GM23338 (cell line): ENCODE results near the gene PTCD3. TPM values are rescaled to one million over a fixed set of nuclear protein-coding genes. Genes with fewer than 3 reads are reported as not detected.

Experiments used
- ATAC-seq: fragments of 200-7000 bp; cut with Tn5 transposase; 3 replicates; pipeline ENCODE4 v1.9.1; 2020
- DNase-seq: peaks from one replicate; pipeline ENCODE4 v3.0.0-alpha.2; 2015; ENCODE audit warnings: low spot score
- H2AFZ ChIP-seq: fragments of 200-600 bp; sonication (generic); 2 replicates; pipeline ENCODE4 v1.8.0; 2016; ENCODE audit warnings: antibody characterized with exemption, mild to moderate bottlenecking, moderate library complexity
- H3F3A ChIP-seq: fragments of 200-600 bp; sonication (generic); replicated peaks from 2 replicates; pipeline ENCODE4 v1.8.0; 2017; ENCODE audit warnings: antibody characterized with exemption, mixed run types, low read depth
- H3K27ac ChIP-seq: fragments of 200-600 bp; sonication (generic); 2 replicates; pipeline ENCODE4 v1.6.1; 2016; ENCODE audit warnings: low read depth
- H3K27me3 ChIP-seq: fragments of 200-600 bp; sonication (generic); 2 replicates; pipeline ENCODE4 v1.8.0; 2016; ENCODE audit warnings: mild to moderate bottlenecking, mixed run types, moderate library complexity; ENCODE audit not compliant: insufficient read depth
- H3K36me3 ChIP-seq: fragments of 200-600 bp; sonication (generic); 2 replicates; pipeline ENCODE4 v1.8.0; 2016; ENCODE audit warnings: mild to moderate bottlenecking; ENCODE audit not compliant: insufficient read depth
- H3K4me1 ChIP-seq: fragments of 200-600 bp; sonication (generic); 2 replicates; pipeline ENCODE4 v1.8.0; 2016; ENCODE audit warnings: mild to moderate bottlenecking, moderate library complexity; ENCODE audit not compliant: insufficient read depth
- H3K4me2 ChIP-seq: fragments of 200-600 bp; sonication (generic); 2 replicates; pipeline ENCODE4 v1.7.1; 2017; ENCODE audit warnings: mixed run types
- H3K4me3 ChIP-seq: fragments of 200-600 bp; sonication (generic); 2 replicates; pipeline ENCODE4 v1.6.1; 2016; ENCODE audit warnings: mixed run types
- H3K79me2 ChIP-seq: fragments of 200-600 bp; sonication (generic); replicated peaks from 2 replicates; pipeline ENCODE4 v1.8.0; 2017; ENCODE audit warnings: mild to moderate bottlenecking; ENCODE audit not compliant: insufficient read depth
- H3K9me2 ChIP-seq: fragments of 200-600 bp; sonication (generic); 2 replicates; pipeline ENCODE4 v1.8.0; 2017; ENCODE audit not compliant: insufficient read depth
- H4K20me1 ChIP-seq: fragments of 200-600 bp; sonication (generic); replicated peaks from 2 replicates; pipeline ENCODE4 v1.8.0; 2017; ENCODE audit warnings: mild to moderate bottlenecking; ENCODE audit not compliant: insufficient read depth
- H3K27ac Mint-ChIP-seq: 2 replicates; pipeline ENCODE4 v1.8.0; 2020; ENCODE audit warnings: inconsistent platforms, mild to moderate bottlenecking, moderate library complexity, mixed read lengths
- H3K27me3 Mint-ChIP-seq: 3 replicates; pipeline ENCODE4 v1.8.0; 2022; ENCODE audit warnings: low read depth, mild to moderate bottlenecking, moderate library complexity, mixed read lengths, inconsistent platforms; ENCODE audit not compliant: insufficient read depth, poor library complexity
- H3K36me3 Mint-ChIP-seq: 3 replicates; pipeline ENCODE4 v1.8.0; 2021; ENCODE audit warnings: low read depth, mild to moderate bottlenecking, inconsistent platforms, moderate library complexity, mixed read lengths
- H3K4me1 Mint-ChIP-seq: 3 replicates; pipeline ENCODE4 v1.8.0; 2020; ENCODE audit warnings: mild to moderate bottlenecking, inconsistent platforms, mixed read lengths
- H3K4me3 Mint-ChIP-seq: 3 replicates; pipeline ENCODE4 v1.8.0; 2021; ENCODE audit warnings: moderate library complexity, mild to moderate bottlenecking, inconsistent platforms, mixed read lengths
- H3K9me3 Mint-ChIP-seq: 3 replicates; pipeline ENCODE4 v1.8.0; 2020; ENCODE audit warnings: moderate library complexity, mild to moderate bottlenecking, inconsistent platforms, mixed read lengths
- EZH2phosphoT487 ChIP-seq: fragments of 200-600 bp; sonication (generic); IDR thresholded peaks from one replicate; pipeline ENCODE4 v1.8.1; 2018; ENCODE audit warnings: antibody characterized with exemption; ENCODE audit not compliant: unreplicated experiment
- JUNB ChIP-seq: IDR thresholded peaks from one replicate; pipeline ENCODE4 v1.6.1; 2016; ENCODE audit warnings: antibody characterized with exemption; ENCODE audit not compliant: unreplicated experiment
- NANOG ChIP-seq: IDR thresholded peaks from 2 replicates; pipeline ENCODE4 v1.6.1; 2016; ENCODE audit warnings: antibody characterized with exemption, borderline replicate concordance
- STAT1 ChIP-seq: IDR thresholded peaks from one replicate; pipeline ENCODE4 v1.6.1; 2016; ENCODE audit warnings: antibody characterized with exemption; ENCODE audit not compliant: unreplicated experiment
- ZNF114 ChIP-seq: fragments of 250-450 bp; sonication (Bioruptor Pico); IDR thresholded peaks from 2 replicates; pipeline ENCODE4 v1.5.0; 2020; ENCODE audit warnings: mild to moderate bottlenecking, moderate library complexity
- ZNF331 ChIP-seq: fragments of 250-450 bp; sonication (Bioruptor Pico); IDR thresholded peaks from 2 replicates; pipeline ENCODE4 v1.5.0; 2020; ENCODE audit warnings: low read depth, mild to moderate bottlenecking, moderate library complexity
- polyA plus RNA-seq: library from polyadenylated mRNA; unstranded; fragments of >200 nt; fragmentation: Nextera tagmentation; extraction: Ambion mirVana; gene quantifications from 2 replicates; pipeline ENCODE4 v1.2.1, GENCODE V29; 2016
- total RNA-seq: library from RNA; depleted of rRNA; stranded (reverse); fragments of >200 nt; shearing (Covaris generic); gene quantifications from 2 replicates; pipeline ENCODE4 v1.2.3, GENCODE V29; 2014
- TF ChIP-seq, protein P1 (sequence below): fragments of 250-450 bp; sonication (Bioruptor Pico); IDR thresholded peaks from 2 replicates; pipeline ENCODE4 v1.5.0; 2020; ENCODE audit warnings: mild to moderate bottlenecking, moderate library complexity
- TF ChIP-seq, protein P2 (sequence below), 2 experiments: fragments of 200-600 bp in 1 of 2; sonication (generic) in 1 of 2; conservative IDR thresholded peaks; 2 replicates each; pipeline versions ENCODE4 v1.5.1 to v1.6.1; 2016 to 2017; ENCODE audit warnings: antibody characterized with exemption in 2 of 2, low read depth in 2 of 2, mild to moderate bottlenecking in 2 of 2, moderate library complexity in 1 of 2
- TF ChIP-seq, protein P3 (sequence below): IDR thresholded peaks from one replicate; pipeline ENCODE4 v1.6.1; 2018; ENCODE audit warnings: antibody characterized with exemption; ENCODE audit not compliant: unreplicated experiment

The PTCD3 gene
- total and polyA plus RNA-seq, 2 experiments from 2014 or later = 140 to 223 TPM

DNA sequence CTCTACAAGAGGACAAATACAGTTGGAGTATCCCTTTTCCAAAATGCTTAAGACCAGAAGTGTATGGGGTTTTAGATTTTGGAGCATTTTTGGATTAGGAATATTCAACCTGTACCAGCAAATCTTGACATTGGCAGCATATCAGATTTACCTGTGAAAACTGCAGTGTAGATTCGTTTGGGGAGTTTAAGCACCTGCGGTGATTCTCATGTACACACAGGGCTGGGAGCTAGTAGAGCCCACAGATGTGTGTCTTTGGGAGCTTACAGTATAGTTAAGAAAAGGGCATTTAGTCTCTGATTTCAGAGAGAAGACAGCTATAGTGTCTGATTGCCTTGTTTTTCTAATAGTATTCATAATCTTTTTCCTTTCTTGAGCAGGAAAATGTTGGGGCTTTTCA is 30.1 kb downstream of the PTCD3 start:
- peaks cover 95% of the 10 kb centered on the region for H3K36me3 Mint-ChIP-seq
- no peaks in the 10 kb centered on the region for H3K27me3 ChIP-seq

DNA sequence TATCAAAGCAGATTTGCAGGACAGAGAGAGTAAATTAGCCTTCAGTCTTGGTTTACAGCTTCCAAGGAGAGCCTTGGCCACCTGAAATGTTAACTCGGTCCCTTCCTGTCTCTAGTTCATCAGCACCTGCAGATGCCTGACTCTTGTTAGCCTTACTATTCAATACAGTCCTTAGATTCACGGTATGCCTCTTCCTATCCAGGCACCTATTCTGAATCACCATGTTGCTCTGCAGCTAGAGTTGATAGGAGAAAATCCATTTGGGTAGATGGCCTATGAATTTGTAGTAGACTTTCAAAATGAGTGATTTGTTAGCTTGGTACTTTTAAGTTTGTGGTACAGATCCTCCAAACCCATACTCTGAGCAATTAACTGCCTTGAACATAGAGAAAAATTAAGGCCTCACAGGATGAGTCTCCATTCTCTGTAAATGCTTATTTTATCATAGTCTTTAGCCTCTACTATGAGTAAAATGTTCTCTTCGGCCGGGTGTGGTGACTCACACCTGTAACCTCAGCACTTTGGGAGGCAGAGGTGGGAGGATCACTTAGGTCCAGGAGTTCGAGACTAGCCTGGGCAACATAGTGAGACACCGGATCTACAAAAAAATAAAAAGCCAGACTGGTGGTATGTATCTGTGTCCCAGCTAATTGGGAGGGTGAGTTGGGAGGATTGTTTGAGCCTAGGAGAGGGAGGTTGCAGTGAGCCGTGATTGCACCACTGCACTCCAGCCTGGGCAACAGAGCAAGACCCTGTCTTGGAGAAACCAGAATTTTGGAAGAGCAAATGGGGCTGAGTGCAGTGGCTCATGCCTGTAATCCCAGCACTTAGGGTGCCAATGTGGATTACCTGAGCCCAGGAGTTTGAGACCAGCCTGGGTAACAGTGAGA is 32.9 kb downstream of the PTCD3 start:
- Mint-ChIP-seq H3K4me3 (no peak overlapping the region), H3K27ac (no peak overlapping the region), H3K4me1 (peaks cover 5% of the 10 kb centered on the region; the same call in 1 of the 3 replicates), H3K36me3 (peaks cover 84% of the 10 kb centered on the region), H3K9me3 (no peaks in the 10 kb centered on the region), H3K27me3 (peaks cover 10% of the 10 kb centered on the region)
- no peaks in the 10 kb centered on the region for H3K27me3 ChIP-seq
- H3F3A ChIP-seq = peaks cover 13% of the 10 kb centered on the region
- H3K4me2 ChIP-seq = no peak overlapping the region
- peaks cover 54% of the 10 kb centered on the region for H3K36me3 ChIP-seq
- H4K20me1 ChIP-seq = peaks cover 11% of the 10 kb centered on the region
- no peak for ATAC-seq
- no peak overlapping the region for H3K27ac ChIP-seq
- no peak overlapping the region for H2AFZ ChIP-seq
- DNase-seq = no peak
- H3K9me2 ChIP-seq = no peaks in the 10 kb centered on the region
- H3K4me3 ChIP-seq = no peak overlapping the region
- H3K4me1 ChIP-seq = no peaks in the 10 kb centered on the region
- no peaks in the 10 kb centered on the region for H3K79me2 ChIP-seq
- TF ChIP-seq EZH2phosphoT487 = no peak
- no peak for TF ChIP-seq ZNF114 (CRISPR knock-in tag)
- TF ChIP-seq, protein P1, sequence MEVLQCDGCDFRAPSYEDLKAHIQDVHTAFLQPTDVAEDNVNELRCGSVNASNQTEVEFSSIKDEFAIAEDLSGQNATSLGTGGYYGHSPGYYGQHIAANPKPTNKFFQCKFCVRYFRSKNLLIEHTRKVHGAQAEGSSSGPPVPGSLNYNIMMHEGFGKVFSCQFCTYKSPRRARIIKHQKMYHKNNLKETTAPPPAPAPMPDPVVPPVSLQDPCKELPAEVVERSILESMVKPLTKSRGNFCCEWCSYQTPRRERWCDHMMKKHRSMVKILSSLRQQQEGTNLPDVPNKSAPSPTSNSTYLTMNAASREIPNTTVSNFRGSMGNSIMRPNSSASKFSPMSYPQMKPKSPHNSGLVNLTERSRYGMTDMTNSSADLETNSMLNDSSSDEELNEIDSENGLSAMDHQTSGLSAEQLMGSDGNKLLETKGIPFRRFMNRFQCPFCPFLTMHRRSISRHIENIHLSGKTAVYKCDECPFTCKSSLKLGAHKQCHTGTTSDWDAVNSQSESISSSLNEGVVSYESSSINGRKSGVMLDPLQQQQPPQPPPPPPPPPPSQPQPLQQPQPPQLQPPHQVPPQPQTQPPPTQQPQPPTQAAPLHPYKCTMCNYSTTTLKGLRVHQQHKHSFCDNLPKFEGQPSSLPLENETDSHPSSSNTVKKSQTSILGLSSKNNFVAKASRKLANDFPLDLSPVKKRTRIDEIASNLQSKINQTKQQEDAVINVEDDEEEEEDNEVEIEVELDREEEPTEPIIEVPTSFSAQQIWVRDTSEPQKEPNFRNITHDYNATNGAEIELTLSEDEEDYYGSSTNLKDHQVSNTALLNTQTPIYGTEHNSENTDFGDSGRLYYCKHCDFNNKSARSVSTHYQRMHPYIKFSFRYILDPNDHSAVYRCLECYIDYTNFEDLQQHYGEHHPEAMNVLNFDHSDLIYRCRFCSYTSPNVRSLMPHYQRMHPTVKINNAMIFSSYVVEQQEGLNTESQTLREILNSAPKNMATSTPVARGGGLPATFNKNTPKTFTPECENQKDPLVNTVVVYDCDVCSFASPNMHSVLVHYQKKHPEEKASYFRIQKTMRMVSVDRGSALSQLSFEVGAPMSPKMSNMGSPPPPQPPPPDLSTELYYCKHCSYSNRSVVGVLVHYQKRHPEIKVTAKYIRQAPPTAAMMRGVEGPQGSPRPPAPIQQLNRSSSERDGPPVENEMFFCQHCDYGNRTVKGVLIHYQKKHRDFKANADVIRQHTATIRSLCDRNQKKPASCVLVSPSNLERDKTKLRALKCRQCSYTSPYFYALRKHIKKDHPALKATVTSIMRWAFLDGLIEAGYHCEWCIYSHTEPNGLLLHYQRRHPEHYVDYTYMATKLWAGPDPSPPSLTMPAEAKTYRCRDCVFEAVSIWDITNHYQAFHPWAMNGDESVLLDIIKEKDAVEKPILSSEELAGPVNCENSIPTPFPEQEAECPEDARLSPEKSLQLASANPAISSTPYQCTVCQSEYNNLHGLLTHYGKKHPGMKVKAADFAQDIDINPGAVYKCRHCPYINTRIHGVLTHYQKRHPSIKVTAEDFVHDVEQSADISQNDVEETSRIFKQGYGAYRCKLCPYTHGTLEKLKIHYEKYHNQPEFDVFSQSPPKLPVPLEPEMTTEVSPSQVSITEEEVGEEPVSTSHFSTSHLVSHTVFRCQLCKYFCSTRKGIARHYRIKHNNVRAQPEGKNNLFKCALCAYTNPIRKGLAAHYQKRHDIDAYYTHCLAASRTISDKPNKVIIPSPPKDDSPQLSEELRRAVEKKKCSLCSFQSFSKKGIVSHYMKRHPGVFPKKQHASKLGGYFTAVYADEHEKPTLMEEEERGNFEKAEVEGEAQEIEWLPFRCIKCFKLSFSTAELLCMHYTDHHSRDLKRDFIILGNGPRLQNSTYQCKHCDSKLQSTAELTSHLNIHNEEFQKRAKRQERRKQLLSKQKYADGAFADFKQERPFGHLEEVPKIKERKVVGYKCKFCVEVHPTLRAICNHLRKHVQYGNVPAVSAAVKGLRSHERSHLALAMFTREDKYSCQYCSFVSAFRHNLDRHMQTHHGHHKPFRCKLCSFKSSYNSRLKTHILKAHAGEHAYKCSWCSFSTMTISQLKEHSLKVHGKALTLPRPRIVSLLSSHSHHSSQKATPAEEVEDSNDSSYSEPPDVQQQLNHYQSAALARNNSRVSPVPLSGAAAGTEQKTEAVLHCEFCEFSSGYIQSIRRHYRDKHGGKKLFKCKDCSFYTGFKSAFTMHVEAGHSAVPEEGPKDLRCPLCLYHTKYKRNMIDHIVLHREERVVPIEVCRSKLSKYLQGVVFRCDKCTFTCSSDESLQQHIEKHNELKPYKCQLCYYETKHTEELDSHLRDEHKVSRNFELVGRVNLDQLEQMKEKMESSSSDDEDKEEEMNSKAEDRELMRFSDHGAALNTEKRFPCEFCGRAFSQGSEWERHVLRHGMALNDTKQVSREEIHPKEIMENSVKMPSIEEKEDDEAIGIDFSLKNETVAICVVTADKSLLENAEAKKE (CRISPR knock-in tag) = no peak
- TF ChIP-seq, protein P2, sequence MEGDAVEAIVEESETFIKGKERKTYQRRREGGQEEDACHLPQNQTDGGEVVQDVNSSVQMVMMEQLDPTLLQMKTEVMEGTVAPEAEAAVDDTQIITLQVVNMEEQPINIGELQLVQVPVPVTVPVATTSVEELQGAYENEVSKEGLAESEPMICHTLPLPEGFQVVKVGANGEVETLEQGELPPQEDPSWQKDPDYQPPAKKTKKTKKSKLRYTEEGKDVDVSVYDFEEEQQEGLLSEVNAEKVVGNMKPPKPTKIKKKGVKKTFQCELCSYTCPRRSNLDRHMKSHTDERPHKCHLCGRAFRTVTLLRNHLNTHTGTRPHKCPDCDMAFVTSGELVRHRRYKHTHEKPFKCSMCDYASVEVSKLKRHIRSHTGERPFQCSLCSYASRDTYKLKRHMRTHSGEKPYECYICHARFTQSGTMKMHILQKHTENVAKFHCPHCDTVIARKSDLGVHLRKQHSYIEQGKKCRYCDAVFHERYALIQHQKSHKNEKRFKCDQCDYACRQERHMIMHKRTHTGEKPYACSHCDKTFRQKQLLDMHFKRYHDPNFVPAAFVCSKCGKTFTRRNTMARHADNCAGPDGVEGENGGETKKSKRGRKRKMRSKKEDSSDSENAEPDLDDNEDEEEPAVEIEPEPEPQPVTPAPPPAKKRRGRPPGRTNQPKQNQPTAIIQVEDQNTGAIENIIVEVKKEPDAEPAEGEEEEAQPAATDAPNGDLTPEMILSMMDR (conservative IDR thresholded peaks at IDR 0.05; ENCODE audit: low read depth in 2 of 2) = no peak
- TF ChIP-seq, protein P3, sequence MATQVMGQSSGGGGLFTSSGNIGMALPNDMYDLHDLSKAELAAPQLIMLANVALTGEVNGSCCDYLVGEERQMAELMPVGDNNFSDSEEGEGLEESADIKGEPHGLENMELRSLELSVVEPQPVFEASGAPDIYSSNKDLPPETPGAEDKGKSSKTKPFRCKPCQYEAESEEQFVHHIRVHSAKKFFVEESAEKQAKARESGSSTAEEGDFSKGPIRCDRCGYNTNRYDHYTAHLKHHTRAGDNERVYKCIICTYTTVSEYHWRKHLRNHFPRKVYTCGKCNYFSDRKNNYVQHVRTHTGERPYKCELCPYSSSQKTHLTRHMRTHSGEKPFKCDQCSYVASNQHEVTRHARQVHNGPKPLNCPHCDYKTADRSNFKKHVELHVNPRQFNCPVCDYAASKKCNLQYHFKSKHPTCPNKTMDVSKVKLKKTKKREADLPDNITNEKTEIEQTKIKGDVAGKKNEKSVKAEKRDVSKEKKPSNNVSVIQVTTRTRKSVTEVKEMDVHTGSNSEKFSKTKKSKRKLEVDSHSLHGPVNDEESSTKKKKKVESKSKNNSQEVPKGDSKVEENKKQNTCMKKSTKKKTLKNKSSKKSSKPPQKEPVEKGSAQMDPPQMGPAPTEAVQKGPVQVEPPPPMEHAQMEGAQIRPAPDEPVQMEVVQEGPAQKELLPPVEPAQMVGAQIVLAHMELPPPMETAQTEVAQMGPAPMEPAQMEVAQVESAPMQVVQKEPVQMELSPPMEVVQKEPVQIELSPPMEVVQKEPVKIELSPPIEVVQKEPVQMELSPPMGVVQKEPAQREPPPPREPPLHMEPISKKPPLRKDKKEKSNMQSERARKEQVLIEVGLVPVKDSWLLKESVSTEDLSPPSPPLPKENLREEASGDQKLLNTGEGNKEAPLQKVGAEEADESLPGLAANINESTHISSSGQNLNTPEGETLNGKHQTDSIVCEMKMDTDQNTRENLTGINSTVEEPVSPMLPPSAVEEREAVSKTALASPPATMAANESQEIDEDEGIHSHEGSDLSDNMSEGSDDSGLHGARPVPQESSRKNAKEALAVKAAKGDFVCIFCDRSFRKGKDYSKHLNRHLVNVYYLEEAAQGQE = no peak

More for the DNA sequence above, 30.1 kb downstream of the PTCD3 start:
- Histone ChIP-seq H3K4me2 (no peak overlapping the region), H3K36me3 (peaks cover 82% of the 10 kb centered on the region), H3K9me2 (no peaks in the 10 kb centered on the region), H2AFZ (no peak overlapping the region), H3K79me2 (no peaks in the 10 kb centered on the region), H4K20me1 (peaks cover 17% of the 10 kb centered on the region), H3K4me3 (no peak overlapping the region), H3F3A (peaks cover 11% of the 10 kb centered on the region), H3K27ac (no peak overlapping the region), H3K4me1 (no peaks in the 10 kb centered on the region)
- Mint-ChIP-seq H3K4me3 (no peak overlapping the region), H3K27me3 (peaks cover 3% of the 10 kb centered on the region), H3K4me1 (peaks cover 7% of the 10 kb centered on the region; the same call in 2 of the 3 replicates), H3K9me3 (no peaks in the 10 kb centered on the region), H3K27ac (no peak overlapping the region)
- no peak for ATAC-seq
- DNase-seq = no peak
- TF ChIP-seq STAT1 (no peak), NANOG (no peak), JUNB (no peak), ZNF331 (CRISPR knock-in tag) (no peak), EZH2phosphoT487 (no peak)
